Neural cell (in vitro differentiated cells): Measurements from ENCODE around the gene CIBAR2. TPM values are rescaled to one million over a fixed set of nuclear protein-coding genes. Genes with fewer than 3 reads are reported as not detected.

ENCODE experiments used
- H2AFZ ChIP-seq: fragments of 200-600, 300-800 bp; sonication (generic), shearing (Covaris generic); 2 replicates; pipeline ENCODE4 v1.6.0; 2014; ENCODE audit warnings: low read depth, mild to moderate bottlenecking, antibody characterized with exemption, low read length, moderate library complexity
- H3F3A ChIP-seq: fragments of 200-600 bp; shearing (Covaris generic); 2 replicates; pipeline ENCODE4 v1.6.1; 2016; ENCODE audit warnings: mild to moderate bottlenecking, moderate library complexity, mixed read lengths, antibody characterized with exemption, low read length; ENCODE audit not compliant: insufficient read depth, poor library complexity, severe bottlenecking
- H3K27ac ChIP-seq: fragments of 200-600, 300-800 bp; sonication (generic), shearing (Covaris generic); 2 replicates; pipeline ENCODE4 v1.5.1; 2014; ENCODE audit warnings: mild to moderate bottlenecking, low read length, moderate library complexity
- H3K27me3 ChIP-seq: fragments of 300-800, 200-600 bp; sonication (generic), shearing (Covaris generic); 2 replicates; pipeline ENCODE4 v1.6.0; 2014; ENCODE audit warnings: mild to moderate bottlenecking, low read depth, low read length, moderate library complexity; ENCODE audit not compliant: insufficient read depth
- H3K36me3 ChIP-seq: fragments of 300-800, 200-600 bp; sonication (generic), shearing (Covaris generic); 2 replicates; pipeline ENCODE4 v1.5.1; 2014; ENCODE audit warnings: mild to moderate bottlenecking, antibody characterized with exemption, low read length, moderate library complexity; ENCODE audit not compliant: insufficient read depth
- H3K4me2 ChIP-seq: fragments of 300-800, 200-600 bp; sonication (generic), shearing (Covaris generic); 2 replicates; pipeline ENCODE4 v1.6.0; 2014; ENCODE audit warnings: mild to moderate bottlenecking, low read length
- H3K4me3 ChIP-seq: fragments of 300-800, 200-600 bp; sonication (generic), shearing (Covaris generic); 2 replicates; pipeline ENCODE4 v1.5.1; 2014; ENCODE audit warnings: mild to moderate bottlenecking, low read length, moderate library complexity
- H3K79me2 ChIP-seq: fragments of 200-600 bp; shearing (Covaris generic); replicated peaks from 2 replicates; pipeline ENCODE4 v1.6.0; 2014; ENCODE audit warnings: mild to moderate bottlenecking, low read length, moderate library complexity; ENCODE audit not compliant: insufficient read depth
- H3K9ac ChIP-seq: fragments of 300-800, 200-600 bp; sonication (generic), shearing (Covaris generic); 2 replicates; pipeline ENCODE4 v1.6.1; 2016; ENCODE audit warnings: mild to moderate bottlenecking, low read length, mixed read lengths
- H3K9me2 ChIP-seq: fragments of 200-600 bp; shearing (Covaris generic); 2 replicates; pipeline ENCODE4 v1.6.1; 2016; ENCODE audit warnings: mild to moderate bottlenecking, low read length, mixed read lengths; ENCODE audit not compliant: insufficient read depth
- H3K9me3 ChIP-seq: fragments of 200-600, 300-800 bp; sonication (generic), shearing (Covaris generic); 2 replicates; pipeline ENCODE4 v1.6.1; 2016; ENCODE audit warnings: mild to moderate bottlenecking, mixed run types, low read length, moderate library complexity, mixed read lengths
- H4K20me1 ChIP-seq: fragments of 200-600 bp; shearing (Covaris generic); 2 replicates; pipeline ENCODE4 v1.6.1; 2016; ENCODE audit warnings: mild to moderate bottlenecking, mixed run types; ENCODE audit not compliant: insufficient read depth
- EP300 ChIP-seq: fragments of 450-650 bp; conservative IDR thresholded peaks from 2 replicates; pipeline ENCODE4 v1.6.1; 2014; ENCODE audit warnings: antibody characterized with exemption, mild to moderate bottlenecking, moderate library complexity; ENCODE audit not compliant: poor library complexity, severe bottlenecking
- EZH2 ChIP-seq: fragments of 200-600, 300-800 bp; shearing (Covaris generic), sonication (generic); IDR thresholded peaks from 2 replicates; pipeline ENCODE4 v1.6.1; 2014; ENCODE audit warnings: antibody characterized with exemption, low read length, borderline replicate concordance, mild to moderate bottlenecking; ENCODE audit not compliant: insufficient read depth, poor library complexity, severe bottlenecking
- MXI1 ChIP-seq: fragments of 450-650 bp; conservative IDR thresholded peaks from 2 replicates; pipeline ENCODE4 v1.6.1; 2014; ENCODE audit warnings: antibody characterized with exemption, mild to moderate bottlenecking; ENCODE audit not compliant: poor library complexity, severe bottlenecking
- POLR2AphosphoS5 ChIP-seq: IDR thresholded peaks from 2 replicates; pipeline ENCODE4 v1.6.1; 2012
- RAD21 ChIP-seq: fragments of 450-650 bp; conservative IDR thresholded peaks from 2 replicates; pipeline ENCODE4 v1.6.1; 2014; ENCODE audit warnings: antibody characterized with exemption, mild to moderate bottlenecking, moderate library complexity
- SMC3 ChIP-seq: fragments of 450-650 bp; conservative IDR thresholded peaks from 2 replicates; pipeline ENCODE4 v1.6.1; 2014; ENCODE audit warnings: antibody characterized with exemption, mild to moderate bottlenecking, moderate library complexity; ENCODE audit not compliant: poor library complexity
- TAF1 ChIP-seq: IDR thresholded peaks from 2 replicates; pipeline ENCODE4 v1.6.1; 2012; ENCODE audit warnings: low read depth
- polyA plus RNA-seq: library from polyadenylated mRNA; depleted of rRNA; stranded (reverse); fragments of >200 nt; gene quantifications from 2 replicates; pipeline ENCODE4 v1.2.3, GENCODE V29; 2014
- TF ChIP-seq, protein P1 (sequence below): fragments of 450-650 bp; IDR thresholded peaks from 2 replicates; pipeline ENCODE4 v1.5.1; 2014; ENCODE audit warnings: antibody characterized with exemption, mild to moderate bottlenecking, moderate library complexity; ENCODE audit not compliant: poor library complexity, severe bottlenecking
- TF ChIP-seq, protein P2 (sequence below): IDR thresholded peaks from 2 replicates; pipeline ENCODE4 v1.6.1; 2012; ENCODE audit warnings: borderline replicate concordance

The CIBAR2 gene
- polyA plus RNA-seq, 1 donor from 2014 or later, result not detected

DNA sequence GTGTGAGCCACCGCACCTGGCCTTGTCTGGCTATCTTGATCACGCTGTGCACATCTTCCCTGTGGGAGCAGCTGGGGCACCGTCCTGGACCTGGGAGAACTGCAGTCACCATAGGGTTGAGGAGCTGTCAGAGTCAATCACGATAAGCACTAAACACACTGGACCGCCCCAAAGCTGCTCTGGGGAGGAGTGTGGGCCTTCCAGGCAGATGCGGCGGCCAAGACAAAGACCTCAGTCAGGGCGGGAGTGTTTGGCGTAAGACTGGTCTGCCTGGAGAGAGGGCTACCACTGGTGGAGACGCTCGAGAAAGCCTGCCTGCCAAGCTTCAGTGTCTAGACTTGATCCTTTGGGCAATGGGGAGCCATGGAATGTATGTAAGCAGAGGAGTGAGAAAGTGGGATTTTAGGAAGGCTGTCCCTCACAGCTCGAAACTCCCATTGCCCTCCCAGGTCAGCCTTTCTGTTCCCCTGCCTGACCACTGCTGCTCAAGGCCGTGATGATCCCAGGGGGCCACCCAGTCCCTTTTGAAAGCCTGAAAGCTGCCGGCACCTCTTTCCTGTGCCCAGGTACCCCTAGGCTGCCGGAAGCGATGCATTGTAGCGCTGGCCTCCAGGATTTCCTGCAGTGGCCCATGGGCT is 29.3 kb upstream of the CIBAR2 start:
- Histone ChIP-seq H3K27ac (no peak overlapping the region), H3K27me3 (no peaks in the 10 kb centered on the region), H3K79me2 (no peaks in the 10 kb centered on the region), H3K36me3 (no peaks in the 10 kb centered on the region), H3K4me2 (no peak overlapping the region), H3K9me3 (no peaks in the 10 kb centered on the region), H4K20me1 (no peaks in the 10 kb centered on the region), H3K4me3 (no peak overlapping the region), H3F3A (no peaks in the 10 kb centered on the region), H3K9me2 (no peaks in the 10 kb centered on the region), H2AFZ (no peak overlapping the region), H3K9ac (no peak overlapping the region)
- TF ChIP-seq RAD21 (no peak), EP300 (no peak), EZH2 (no peak), MXI1 (no peak), SMC3 (no peak), TAF1 (no peak), POLR2AphosphoS5 (no peak)
- TF ChIP-seq, protein P1, sequence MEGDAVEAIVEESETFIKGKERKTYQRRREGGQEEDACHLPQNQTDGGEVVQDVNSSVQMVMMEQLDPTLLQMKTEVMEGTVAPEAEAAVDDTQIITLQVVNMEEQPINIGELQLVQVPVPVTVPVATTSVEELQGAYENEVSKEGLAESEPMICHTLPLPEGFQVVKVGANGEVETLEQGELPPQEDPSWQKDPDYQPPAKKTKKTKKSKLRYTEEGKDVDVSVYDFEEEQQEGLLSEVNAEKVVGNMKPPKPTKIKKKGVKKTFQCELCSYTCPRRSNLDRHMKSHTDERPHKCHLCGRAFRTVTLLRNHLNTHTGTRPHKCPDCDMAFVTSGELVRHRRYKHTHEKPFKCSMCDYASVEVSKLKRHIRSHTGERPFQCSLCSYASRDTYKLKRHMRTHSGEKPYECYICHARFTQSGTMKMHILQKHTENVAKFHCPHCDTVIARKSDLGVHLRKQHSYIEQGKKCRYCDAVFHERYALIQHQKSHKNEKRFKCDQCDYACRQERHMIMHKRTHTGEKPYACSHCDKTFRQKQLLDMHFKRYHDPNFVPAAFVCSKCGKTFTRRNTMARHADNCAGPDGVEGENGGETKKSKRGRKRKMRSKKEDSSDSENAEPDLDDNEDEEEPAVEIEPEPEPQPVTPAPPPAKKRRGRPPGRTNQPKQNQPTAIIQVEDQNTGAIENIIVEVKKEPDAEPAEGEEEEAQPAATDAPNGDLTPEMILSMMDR, result no peak
- TF ChIP-seq, protein P2, sequence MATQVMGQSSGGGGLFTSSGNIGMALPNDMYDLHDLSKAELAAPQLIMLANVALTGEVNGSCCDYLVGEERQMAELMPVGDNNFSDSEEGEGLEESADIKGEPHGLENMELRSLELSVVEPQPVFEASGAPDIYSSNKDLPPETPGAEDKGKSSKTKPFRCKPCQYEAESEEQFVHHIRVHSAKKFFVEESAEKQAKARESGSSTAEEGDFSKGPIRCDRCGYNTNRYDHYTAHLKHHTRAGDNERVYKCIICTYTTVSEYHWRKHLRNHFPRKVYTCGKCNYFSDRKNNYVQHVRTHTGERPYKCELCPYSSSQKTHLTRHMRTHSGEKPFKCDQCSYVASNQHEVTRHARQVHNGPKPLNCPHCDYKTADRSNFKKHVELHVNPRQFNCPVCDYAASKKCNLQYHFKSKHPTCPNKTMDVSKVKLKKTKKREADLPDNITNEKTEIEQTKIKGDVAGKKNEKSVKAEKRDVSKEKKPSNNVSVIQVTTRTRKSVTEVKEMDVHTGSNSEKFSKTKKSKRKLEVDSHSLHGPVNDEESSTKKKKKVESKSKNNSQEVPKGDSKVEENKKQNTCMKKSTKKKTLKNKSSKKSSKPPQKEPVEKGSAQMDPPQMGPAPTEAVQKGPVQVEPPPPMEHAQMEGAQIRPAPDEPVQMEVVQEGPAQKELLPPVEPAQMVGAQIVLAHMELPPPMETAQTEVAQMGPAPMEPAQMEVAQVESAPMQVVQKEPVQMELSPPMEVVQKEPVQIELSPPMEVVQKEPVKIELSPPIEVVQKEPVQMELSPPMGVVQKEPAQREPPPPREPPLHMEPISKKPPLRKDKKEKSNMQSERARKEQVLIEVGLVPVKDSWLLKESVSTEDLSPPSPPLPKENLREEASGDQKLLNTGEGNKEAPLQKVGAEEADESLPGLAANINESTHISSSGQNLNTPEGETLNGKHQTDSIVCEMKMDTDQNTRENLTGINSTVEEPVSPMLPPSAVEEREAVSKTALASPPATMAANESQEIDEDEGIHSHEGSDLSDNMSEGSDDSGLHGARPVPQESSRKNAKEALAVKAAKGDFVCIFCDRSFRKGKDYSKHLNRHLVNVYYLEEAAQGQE, result no peak

DNA sequence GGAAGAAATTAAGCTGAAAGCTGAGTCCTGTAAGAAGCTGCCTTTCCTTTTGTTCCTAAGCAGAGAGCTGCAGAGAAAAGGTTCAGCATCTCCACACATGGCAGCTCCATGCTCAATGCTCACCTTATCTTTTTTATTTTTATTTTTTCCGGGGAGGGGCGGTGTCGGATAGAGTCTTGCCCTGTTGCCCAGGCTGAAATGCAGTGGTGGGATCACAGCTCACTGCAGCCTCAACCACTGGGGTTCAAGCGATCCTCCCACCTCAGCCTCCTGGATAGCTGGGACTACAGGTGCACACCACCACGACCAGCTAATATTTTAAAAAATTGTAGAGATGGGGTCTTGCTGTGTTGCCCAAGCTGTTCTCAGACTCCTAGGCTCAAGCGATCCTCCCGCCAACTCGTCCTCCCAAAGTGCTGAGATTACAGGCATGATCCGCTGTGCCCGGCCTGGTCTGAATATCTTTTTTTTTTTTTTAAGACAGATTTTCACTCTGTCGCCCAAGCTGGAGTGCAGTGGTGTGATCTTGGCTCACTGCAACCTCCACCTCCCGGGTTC is 28.3 kb upstream of the CIBAR2 start:
- Histone ChIP-seq H3K36me3 (no peaks in the 10 kb centered on the region), H2AFZ (no peak overlapping the region), H3K79me2 (no peaks in the 10 kb centered on the region), H3K4me2 (no peak overlapping the region), H3K9me3 (no peaks in the 10 kb centered on the region), H3K27ac (no peak overlapping the region), H3K4me3 (no peak overlapping the region), H3K9ac (no peak overlapping the region), H3K27me3 (no peaks in the 10 kb centered on the region), H4K20me1 (no peaks in the 10 kb centered on the region), H3F3A (no peaks in the 10 kb centered on the region), H3K9me2 (no peaks in the 10 kb centered on the region)
- TF ChIP-seq POLR2AphosphoS5 (no peak), TAF1 (no peak), EP300 (no peak), SMC3 (no peak), EZH2 (no peak), MXI1 (no peak), RAD21 (no peak)
- TF ChIP-seq, protein P2, result no peak
- TF ChIP-seq, protein P1, result no peak
